Upper lobe of left lung (tissue), 6 donors: ENCODE data around the gene XRN2. TPM values are rescaled to one million over a fixed set of nuclear protein-coding genes. Genes with fewer than 3 reads are reported as not detected.
A peak's percentile ranks its signal among the peaks of the same experiment; 100 is the strongest.
"Not testable (repeated sequence)": the region's sequence is repeated elsewhere in the genome, so short reads cannot be mapped to it uniquely, and the experiment has no call there.

Source experiments
- ATAC-seq, 2 donors: fragments of 200-7000 bp; cut with Tn5 transposase; one replicate each; pipeline ENCODE4 v1.9.1; 2022; ENCODE audit warnings: mild to moderate bottlenecking in 2 of 2, moderate library complexity in 2 of 2; ENCODE audit not compliant: low FRiP score in 2 of 2
- DNase-seq, 2 donors: peaks; one replicate each; pipeline ENCODE4 v3.0.0-alpha.2; 2019 to 2020
- H3K27ac ChIP-seq, 4 donors: fragments of 200-600 bp; sonication (generic); one replicate each; pipeline ENCODE4 v1.5.1; 2016 to 2019
- H3K27me3 ChIP-seq, 4 donors: fragments of 200-600 bp; sonication (generic); one replicate each; pipeline ENCODE4 v1.5.1; 2017 to 2019
- H3K36me3 ChIP-seq, 4 donors: fragments of 200-600 bp; sonication (generic); one replicate each; pipeline ENCODE4 v1.5.1; 2016 to 2019
- H3K4me1 ChIP-seq, 4 donors: fragments of 200-600 bp; sonication (generic); one replicate each; pipeline ENCODE4 v1.5.1; 2018 to 2019
- H3K4me3 ChIP-seq, 4 donors: fragments of 200-600 bp; sonication (generic); one replicate each; pipeline ENCODE4 v1.5.1; 2017 to 2019; ENCODE audit warnings: mild to moderate bottlenecking in 2 of 4, moderate library complexity in 1 of 4
- H3K9me3 ChIP-seq, 4 donors: fragments of 200-600 bp; sonication (generic); one replicate each; pipeline ENCODE4 v1.5.1; 2018 to 2019
- EP300 ChIP-seq, 4 donors: sonication (generic); formaldehyde crosslinking; IDR thresholded peaks; one replicate each; pipeline ENCODE4 v1.5.1; 2017; ENCODE audit warnings: antibody characterized with exemption in 4 of 4, control low read depth in 2 of 4
- POLR2A ChIP-seq, 4 donors: fragments of 450-650 bp; IDR thresholded peaks; one replicate each; pipeline ENCODE4 v1.5.1; 2016 to 2017; ENCODE audit warnings: antibody characterized with exemption in 4 of 4, mild to moderate bottlenecking in 2 of 4
- POLR2AphosphoS5 ChIP-seq, 2 donors: sonication (generic); formaldehyde crosslinking; IDR thresholded peaks; one replicate each; pipeline ENCODE4 v1.5.1; 2017; ENCODE audit warnings: antibody characterized with exemption in 2 of 2
- WGBS, 2 donors: methylation state at CpG; one replicate each; pipeline ENCODE4 v1.1.5; 2017 to 2018; 5-methylcytosine and 5-hydroxymethylcytosine counted together
- total RNA-seq, 6 donors: library from RNA; depleted of rRNA in 4 of 6; stranded (reverse); fragments of >200 nt in 4 of 6; gene quantifications; one replicate each; pipeline versions ENCODE4 v1.1.0 to v1.2.1, GENCODE V29; 2016 to 2021
- TF ChIP-seq, protein P1 (sequence below), 6 experiments: fragments of 450-650 bp in 4 of 6; fragments of 200-600 bp in 2 of 6; sonication (generic) in 2 of 6; IDR thresholded peaks; one replicate each; pipeline ENCODE4 v1.5.1; 2016 to 2019; ENCODE audit warnings: antibody characterized with exemption in 6 of 6
- donor health status: DM: no; HTN: no; CAD: no; lungs with moderate emphysema.
- donor health status: DM: no; HTN: yes; CAD: no; lungs with severe emphysema.

Gene XRN2
- total RNA-seq, 6 donors from 2014 or later, result 38.3 to 70.5 (median 55.0) TPM

DNA sequence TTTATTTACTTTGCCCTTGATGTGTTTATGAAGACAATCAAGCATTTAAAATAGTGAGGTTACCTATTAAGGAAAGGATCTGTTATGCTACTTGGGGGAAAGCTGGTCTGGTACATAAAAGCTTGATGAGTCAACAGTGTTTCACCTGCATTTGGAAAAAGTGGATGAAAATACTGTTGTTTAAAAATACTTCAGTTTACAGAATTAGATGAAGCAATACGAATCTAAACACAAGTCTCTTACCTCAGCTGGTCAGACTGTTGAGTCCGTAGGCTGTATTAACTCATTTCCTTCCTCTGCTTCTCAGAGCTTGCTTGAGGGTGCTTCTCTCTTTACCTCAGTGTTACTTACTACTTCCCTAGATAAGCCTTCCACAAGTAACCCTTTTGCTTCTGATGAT, 58.1 kb downstream of the XRN2 start:
- ATAC-seq, result peak; percentile 67 to 72
- 12 to 18% methylated on average over 2 of the region's 2 CpGs for WGBS, 2 donors
- H3K27ac ChIP-seq, result peak overlapping the region in 3 of 4 donors; percentile 35 to 53 (median 48)
- H3K4me1 ChIP-seq, result peaks cover 19 to 25% (median 21%) of the 10 kb centered on the region in 4 donors
- no peak overlapping the region for H3K4me3 ChIP-seq
- no peak for TF ChIP-seq POLR2A (IDR thresholded peaks at IDR 0.05)
- TF ChIP-seq EP300 (IDR thresholded peaks at IDR 0.05), result no peak
- no peak for TF ChIP-seq POLR2AphosphoS5 (IDR thresholded peaks at IDR 0.05)
- TF ChIP-seq, protein P1, sequence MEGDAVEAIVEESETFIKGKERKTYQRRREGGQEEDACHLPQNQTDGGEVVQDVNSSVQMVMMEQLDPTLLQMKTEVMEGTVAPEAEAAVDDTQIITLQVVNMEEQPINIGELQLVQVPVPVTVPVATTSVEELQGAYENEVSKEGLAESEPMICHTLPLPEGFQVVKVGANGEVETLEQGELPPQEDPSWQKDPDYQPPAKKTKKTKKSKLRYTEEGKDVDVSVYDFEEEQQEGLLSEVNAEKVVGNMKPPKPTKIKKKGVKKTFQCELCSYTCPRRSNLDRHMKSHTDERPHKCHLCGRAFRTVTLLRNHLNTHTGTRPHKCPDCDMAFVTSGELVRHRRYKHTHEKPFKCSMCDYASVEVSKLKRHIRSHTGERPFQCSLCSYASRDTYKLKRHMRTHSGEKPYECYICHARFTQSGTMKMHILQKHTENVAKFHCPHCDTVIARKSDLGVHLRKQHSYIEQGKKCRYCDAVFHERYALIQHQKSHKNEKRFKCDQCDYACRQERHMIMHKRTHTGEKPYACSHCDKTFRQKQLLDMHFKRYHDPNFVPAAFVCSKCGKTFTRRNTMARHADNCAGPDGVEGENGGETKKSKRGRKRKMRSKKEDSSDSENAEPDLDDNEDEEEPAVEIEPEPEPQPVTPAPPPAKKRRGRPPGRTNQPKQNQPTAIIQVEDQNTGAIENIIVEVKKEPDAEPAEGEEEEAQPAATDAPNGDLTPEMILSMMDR (IDR thresholded peaks at IDR 0.05), result no peak
- DNase-seq, result peak in 1 of 2 donors; percentile 22
- H3K9me3 ChIP-seq, result no peaks in the 10 kb centered on the region
- H3K27me3 ChIP-seq, result no peaks in the 10 kb centered on the region
- peaks cover 0 to 73% (median 17%) of the 10 kb centered on the region in 4 donors for H3K36me3 ChIP-seq

DNA sequence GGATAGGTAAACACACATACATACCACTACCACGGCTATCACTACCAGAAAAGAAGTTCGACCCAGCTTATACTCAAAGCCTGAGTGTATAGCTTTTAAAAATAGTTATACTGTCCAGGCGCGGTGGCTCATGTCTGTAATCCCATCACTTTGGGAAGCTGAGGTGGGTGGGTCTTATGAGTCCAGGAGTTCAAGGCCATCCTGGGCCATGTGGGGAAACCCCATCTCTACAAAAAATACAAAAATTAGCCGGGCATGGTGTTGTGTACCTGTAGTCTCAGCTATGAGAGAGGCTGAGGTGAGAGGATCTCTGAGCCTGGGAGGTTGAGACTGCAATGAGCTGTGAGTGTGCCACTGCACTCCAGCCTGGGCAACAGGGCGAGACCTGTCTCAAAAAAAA, 61.3 kb downstream of the XRN2 start:
- H3K9me3 ChIP-seq, result no peaks in the 10 kb centered on the region
- no peak overlapping the region for H3K27ac ChIP-seq
- ATAC-seq, result no peak
- TF ChIP-seq, protein P1 (IDR thresholded peaks at IDR 0.05), result no peak
- TF ChIP-seq POLR2A (IDR thresholded peaks at IDR 0.05) (no peak), EP300 (IDR thresholded peaks at IDR 0.05) (no peak), POLR2AphosphoS5 (IDR thresholded peaks at IDR 0.05) (no peak)
- H3K27me3 ChIP-seq, result no peaks in the 10 kb centered on the region
- H3K36me3 ChIP-seq, result peaks cover 0 to 73% (median 30%) of the 10 kb centered on the region in 4 donors
- peaks cover 19 to 23% (median 19%) of the 10 kb centered on the region in 4 donors for H3K4me1 ChIP-seq
- WGBS, 2 donors, result 95 to 97% methylated on average over 6 of the region's 6 CpGs
- no peak overlapping the region for H3K4me3 ChIP-seq
- DNase-seq, result no peak

DNA sequence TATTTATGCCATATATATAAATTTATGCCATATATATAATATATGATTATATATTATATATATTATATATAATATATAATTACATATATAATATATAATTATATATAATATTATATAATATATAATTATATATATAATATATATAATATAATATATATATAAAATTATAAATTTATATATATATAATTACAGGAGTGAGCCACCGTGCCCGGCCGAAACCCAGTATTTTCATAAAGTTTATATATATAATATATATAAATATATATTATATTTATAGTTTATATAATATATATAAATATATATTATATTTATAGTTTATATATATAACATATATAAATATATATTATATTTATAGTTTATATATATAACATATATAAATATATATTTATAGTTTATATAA, 62.6 kb downstream of the XRN2 start:
- Histone ChIP-seq H3K27me3 (no peaks in the 10 kb centered on the region), H3K9me3 (no peaks in the 10 kb centered on the region), H3K27ac (no peak overlapping the region), H3K36me3 (peaks cover 0 to 67% (median 32%) of the 10 kb centered on the region in 4 donors), H3K4me3 (no peak overlapping the region), H3K4me1 (peaks cover 5 to 12% (median 10%) of the 10 kb centered on the region in 4 donors)
- no peak for TF ChIP-seq POLR2AphosphoS5 (IDR thresholded peaks at IDR 0.05)
- no peak for DNase-seq
- ATAC-seq, result no peak
- WGBS, 2 donors, result 95 to 96% methylated on average over 3 of the region's 3 CpGs

DNA sequence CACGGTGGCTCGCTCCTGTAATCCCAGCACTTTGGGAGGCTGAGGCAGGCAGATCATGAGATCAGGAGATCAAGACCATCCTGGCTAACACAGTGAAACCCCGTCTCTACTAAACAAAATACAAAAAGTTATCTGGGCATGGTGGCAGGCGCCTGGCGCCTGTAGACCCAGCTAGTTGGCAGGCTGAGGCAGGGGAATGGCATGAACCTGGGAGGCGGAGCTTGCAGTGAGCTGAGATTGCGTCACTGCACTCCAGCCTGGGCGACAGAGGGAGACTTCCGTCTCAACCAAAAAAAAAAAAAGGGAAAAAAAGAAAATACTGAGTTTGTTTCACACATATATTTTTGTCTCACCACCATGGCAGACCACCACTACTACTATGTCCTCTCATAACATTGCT, 63.1 kb downstream of the XRN2 start:
- H3K36me3 ChIP-seq, result peaks cover 0 to 68% (median 32%) of the 10 kb centered on the region in 4 donors
- ATAC-seq, H3K27ac ChIP-seq, H3K4me1 ChIP-seq, H3K9me3 ChIP-seq, H3K27me3 ChIP-seq, H3K4me3 ChIP-seq, DNase-seq: not testable (repeated sequence)
- WGBS, 2 donors, result 71 to 83% methylated on average over 9 of the region's 9 CpGs

DNA sequence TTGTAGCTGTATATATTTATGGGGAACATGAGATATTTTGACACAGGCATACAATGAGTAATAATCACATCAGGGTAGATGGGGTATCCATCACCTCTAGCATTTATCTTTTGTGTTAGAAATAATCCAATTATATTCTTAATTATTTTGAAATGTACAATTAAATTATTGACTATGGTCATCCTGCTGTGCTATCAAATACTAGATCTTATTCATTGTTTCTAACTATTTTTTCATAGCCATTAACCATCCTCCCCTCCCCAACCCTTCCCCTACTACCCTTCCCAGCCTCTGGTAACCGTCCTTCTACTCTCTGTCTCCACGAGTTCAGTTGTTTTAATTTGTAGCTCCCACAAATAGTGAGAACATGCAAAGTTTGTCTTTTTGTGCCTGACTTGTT, 65.7 kb downstream of the XRN2 start:
- H3K36me3 ChIP-seq, result peaks cover 0 to 70% (median 26%) of the 10 kb centered on the region in 4 donors
- 45 to 46% methylated on average over 2 of the region's 2 CpGs for WGBS, 2 donors
- no peaks in the 10 kb centered on the region for H3K27me3 ChIP-seq
- H3K9me3 ChIP-seq, result no peaks in the 10 kb centered on the region
- H3K4me1 ChIP-seq, result no peaks in the 10 kb centered on the region
- H3K4me3 ChIP-seq, result no peak overlapping the region
- ATAC-seq (no peak), DNase-seq (no peak)
- no peak overlapping the region for H3K27ac ChIP-seq
- no peak for TF ChIP-seq POLR2AphosphoS5 (IDR thresholded peaks at IDR 0.05)

DNA sequence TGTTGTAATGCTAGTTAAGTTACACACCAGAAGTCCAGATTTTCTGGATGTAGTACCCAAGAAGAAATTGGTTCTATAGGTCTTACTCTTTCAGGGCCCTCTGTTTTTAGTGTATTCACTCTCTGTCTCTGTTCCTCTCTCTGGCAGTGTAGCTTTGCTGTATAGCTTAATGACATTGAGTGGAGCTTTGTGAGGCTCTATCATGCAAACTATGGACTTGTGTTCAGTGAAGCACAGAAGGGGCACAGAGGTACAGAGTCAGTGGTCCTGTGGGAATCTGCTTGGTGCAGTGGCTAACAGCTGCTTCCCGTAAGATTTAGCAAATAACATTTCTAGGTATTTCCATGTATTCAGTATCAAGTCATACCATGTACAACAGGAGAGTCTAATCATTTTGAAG, 68.1 kb downstream of the XRN2 start:
- WGBS, 2 donors, result 94 to 96% methylated on average over 1 of the region's 1 CpG
- TF ChIP-seq, protein P1 (IDR thresholded peaks at IDR 0.05), result no peak
- TF ChIP-seq EP300 (IDR thresholded peaks at IDR 0.05) (no peak), POLR2AphosphoS5 (IDR thresholded peaks at IDR 0.05) (no peak), POLR2A (IDR thresholded peaks at IDR 0.05) (no peak)
- no peak for ATAC-seq
- no peak overlapping the region for H3K4me3 ChIP-seq
- no peaks in the 10 kb centered on the region for H3K27me3 ChIP-seq
- no peak overlapping the region for H3K27ac ChIP-seq
- H3K4me1 ChIP-seq, result no peaks in the 10 kb centered on the region
- DNase-seq, result no peak
- no peaks in the 10 kb centered on the region for H3K9me3 ChIP-seq
- peaks cover 0 to 68% (median 20%) of the 10 kb centered on the region in 4 donors for H3K36me3 ChIP-seq
